Endodermal cell (in vitro differentiated cells): ENCODE data around the gene CCDC9B. TPM values are rescaled to one million over a fixed set of nuclear protein-coding genes. Genes with fewer than 3 reads are reported as not detected.

ENCODE experiments used
- DNase-seq: peaks from one replicate; pipeline ENCODE4 v3.0.0-alpha.2; 2017
- H3K27ac ChIP-seq: 2 replicates; pipeline ENCODE4 v1.5.1; 2013; ENCODE audit warnings: mild to moderate bottlenecking, low read depth, low read length, moderate library complexity
- H3K27me3 ChIP-seq: 2 replicates; pipeline ENCODE4 v1.6.1; 2013; ENCODE audit warnings: mild to moderate bottlenecking, low read length, moderate library complexity; ENCODE audit not compliant: insufficient read depth, control insufficient read depth, poor library complexity, severe bottlenecking
- H3K36me3 ChIP-seq: 2 replicates; pipeline ENCODE4 v1.7.0; 2013; ENCODE audit warnings: mild to moderate bottlenecking, low read length, moderate library complexity; ENCODE audit not compliant: control insufficient read depth, insufficient read depth
- H3K4me1 ChIP-seq: one replicate; pipeline ENCODE4 v1.7.0; 2013; ENCODE audit warnings: low read length; ENCODE audit not compliant: control insufficient read depth, insufficient read depth
- H3K4me3 ChIP-seq: 2 replicates; pipeline ENCODE4 v1.5.1; 2013; ENCODE audit warnings: mild to moderate bottlenecking, low read length, moderate library complexity
- H3K9ac ChIP-seq: 2 replicates; pipeline ENCODE4 v1.6.1; 2013; ENCODE audit warnings: mild to moderate bottlenecking, low read length, moderate library complexity; ENCODE audit not compliant: poor library complexity, severe bottlenecking; ENCODE audit errors: extremely low read depth
- H3K9me3 ChIP-seq: 2 replicates; pipeline ENCODE4 v1.6.1; 2013; ENCODE audit warnings: mild to moderate bottlenecking, low read length, moderate library complexity; ENCODE audit not compliant: control insufficient read depth
- H3K27ac Mint-ChIP-seq: 2 replicates; pipeline ENCODE4 v1.8.0; 2020; ENCODE audit warnings: mixed read lengths
- H3K27me3 Mint-ChIP-seq: 2 replicates; pipeline ENCODE4 v1.8.0; 2021; ENCODE audit warnings: mild to moderate bottlenecking, mixed read lengths; ENCODE audit not compliant: insufficient read depth
- H3K36me3 Mint-ChIP-seq: 2 replicates; pipeline ENCODE4 v1.8.0; 2020; ENCODE audit warnings: low read depth, mixed read lengths
- H3K4me1 Mint-ChIP-seq: 2 replicates; pipeline ENCODE4 v1.8.0; 2020; ENCODE audit warnings: mixed read lengths
- H3K4me3 Mint-ChIP-seq: 2 replicates; pipeline ENCODE4 v1.8.0; 2020; ENCODE audit warnings: mild to moderate bottlenecking, moderate library complexity, mixed read lengths
- H3K9me3 Mint-ChIP-seq: 2 replicates; pipeline ENCODE4 v1.8.0; 2020; ENCODE audit warnings: mild to moderate bottlenecking, mixed read lengths
- CTCF ChIP-seq: fragments of 200-600 bp; sonication (generic); conservative IDR thresholded peaks from 2 replicates; pipeline ENCODE4 v1.5.0; 2021; ENCODE audit warnings: antibody characterized with exemption, mild to moderate bottlenecking
- WGBS, 2 experiments: methylation state at CpG; one replicate each; pipeline versions ENCODE4 v1.1.5 to v1.1.7; 2013; ENCODE audit warnings: missing lambda C conversion rate in 2 of 2, mixed read lengths in 1 of 2; ENCODE audit not compliant: insufficient coverage in 1 of 2, insufficient read length in 1 of 2; 5-methylcytosine and 5-hydroxymethylcytosine counted together
- total RNA-seq, 2 donors: library from RNA; stranded (reverse); fragmentation: NEBNext Ultra II Directional in 1 of 2; extraction: Animal tissue kit (Norgen Biotek cat#: 25700) in 1 of 2; gene quantifications; 2 replicates in 1 of 2; 3 replicates in 1 of 2; pipeline ENCODE4 v1.2.1, GENCODE V29; 2021

Gene CCDC9B
- total RNA-seq, 2 donors from 2014 or later: 0.15 to 0.42 TPM

- Mint-ChIP-seq H3K9me3 (no peaks in the 10 kb centered on the region), H3K27ac (no peak overlapping the region), H3K4me3 (no peak overlapping the region), H3K36me3 (no peaks in the 10 kb centered on the region), H3K4me1 (peaks cover 13% of the 10 kb centered on the region), H3K27me3 (peaks cover 22% of the 10 kb centered on the region)
- Histone ChIP-seq H3K4me1 (no peaks in the 10 kb centered on the region), H3K9ac (no peak overlapping the region), H3K4me3 (no peak overlapping the region), H3K9me3 (no peaks in the 10 kb centered on the region), H3K27me3 (no peaks in the 10 kb centered on the region), H3K27ac (no peak overlapping the region), H3K36me3 (no peaks in the 10 kb centered on the region)
- peak; percentile 81 for DNase-seq
- peak; percentile 66 for TF ChIP-seq CTCF
- WGBS, 2 experiments: 53% methylated on average over 5 of the region's 5 CpGs; no CpG with 5 or more reads in 1 of the 2 experiments
Observed at GRCh38 chr15:40336744-40337122, 4.0 kb downstream of the CCDC9B start.

DNA sequence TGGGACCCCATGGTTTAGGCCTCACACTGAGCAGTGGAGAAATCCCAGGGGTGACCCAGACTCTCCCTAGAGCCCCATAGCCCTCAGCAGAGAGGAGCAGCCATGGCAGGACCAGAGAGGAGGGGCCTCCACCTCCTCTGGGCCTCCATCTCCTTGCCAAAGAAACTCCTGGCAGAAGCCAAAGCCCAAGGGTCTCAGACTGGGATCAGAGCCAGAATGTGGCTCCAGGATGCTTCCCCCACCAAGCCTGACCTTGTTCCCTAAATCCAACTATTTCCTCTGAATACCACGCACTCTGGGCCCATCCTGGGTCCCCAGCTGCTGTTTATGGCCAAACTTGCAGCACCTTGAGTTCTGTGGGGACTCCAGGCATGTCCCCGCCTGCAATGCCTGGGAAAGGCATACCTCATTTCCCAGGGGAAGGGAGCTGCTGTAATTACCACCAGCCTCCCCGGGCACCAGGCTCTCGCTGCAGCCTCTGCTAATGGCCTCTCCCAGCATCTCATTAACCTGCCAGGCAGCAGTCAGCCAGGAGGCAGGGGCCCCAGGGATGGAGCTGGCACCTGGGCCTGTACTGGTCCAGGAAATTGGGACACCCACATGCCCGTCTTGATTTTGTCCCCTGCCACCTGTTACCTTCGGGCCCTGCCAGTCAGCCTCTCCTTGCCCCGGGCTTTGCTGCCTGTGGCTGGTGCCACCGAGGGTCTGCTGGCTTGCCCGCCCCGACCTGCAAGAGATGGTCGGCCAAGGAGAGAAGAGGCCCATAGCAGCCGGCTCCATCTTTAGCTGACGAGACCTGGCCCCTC lies 4.6 kb downstream of the CCDC9B start:
- no peaks in the 10 kb centered on the region for H3K36me3 ChIP-seq
- Mint-ChIP-seq H3K4me1 (peaks cover 13% of the 10 kb centered on the region), H3K9me3 (no peaks in the 10 kb centered on the region), H3K36me3 (no peaks in the 10 kb centered on the region), H3K27me3 (peaks cover 22% of the 10 kb centered on the region), H3K4me3 (no peak overlapping the region), H3K27ac (no peak overlapping the region)
- H3K9ac ChIP-seq: no peak overlapping the region
- H3K4me1 ChIP-seq: no peaks in the 10 kb centered on the region
- WGBS, 2 experiments: 80 to 93% methylated on average over 4 to 11 of the region's 13 CpGs
- DNase-seq: no peak
- no peaks in the 10 kb centered on the region for H3K9me3 ChIP-seq
- no peak overlapping the region for H3K27ac ChIP-seq
- no peaks in the 10 kb centered on the region for H3K27me3 ChIP-seq
- no peak for TF ChIP-seq CTCF
- H3K4me3 ChIP-seq: no peak overlapping the region

DNA sequence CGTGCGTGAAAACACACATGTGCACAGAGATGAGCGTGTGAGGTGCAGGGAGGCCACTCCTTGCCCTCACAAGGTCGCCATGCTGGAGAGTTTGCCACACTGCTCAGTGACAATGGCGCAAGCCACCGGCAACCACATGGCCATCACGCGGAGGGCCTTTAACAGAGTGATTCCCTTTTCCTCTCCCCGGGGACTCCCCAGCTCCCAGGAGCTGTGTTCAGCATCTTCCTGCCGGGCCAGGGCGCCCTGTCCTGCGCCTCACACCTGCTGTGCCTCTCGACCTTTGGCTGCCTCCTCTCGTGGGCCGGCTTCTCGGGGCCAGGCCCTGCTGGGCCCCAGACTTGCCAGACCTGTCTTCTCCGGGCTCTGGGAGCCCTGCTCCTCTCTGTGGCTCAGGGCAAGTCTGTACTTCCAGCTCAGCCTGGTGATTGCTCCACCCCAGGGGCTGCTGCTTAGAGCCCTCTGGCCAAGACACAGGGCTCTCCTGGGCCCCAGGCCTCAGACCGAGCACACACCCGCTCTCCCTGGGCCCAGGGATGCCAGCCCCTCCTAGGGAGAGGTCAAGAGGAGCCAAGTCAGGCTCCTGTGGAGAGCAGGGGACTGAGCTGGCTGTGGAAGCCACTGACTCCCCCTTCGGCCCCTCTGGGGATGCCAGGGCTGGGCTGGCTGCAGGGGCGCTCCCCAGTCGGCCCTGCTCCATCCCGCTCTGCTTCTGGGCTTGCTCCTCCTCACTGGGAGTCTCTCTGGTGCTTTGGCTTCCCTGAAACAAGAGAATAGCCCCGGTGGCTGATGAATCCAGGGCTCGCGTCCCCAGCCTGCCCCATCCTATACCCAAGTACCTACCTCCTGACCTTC lies 5.6 kb downstream of the CCDC9B start:
- Mint-ChIP-seq H3K27me3 (peaks cover 22% of the 10 kb centered on the region), H3K4me1 (peaks cover 13% of the 10 kb centered on the region), H3K9me3 (no peaks in the 10 kb centered on the region), H3K36me3 (no peaks in the 10 kb centered on the region), H3K27ac (no peak overlapping the region), H3K4me3 (no peak overlapping the region)
- Histone ChIP-seq H3K36me3 (no peaks in the 10 kb centered on the region), H3K27me3 (no peaks in the 10 kb centered on the region), H3K9me3 (no peaks in the 10 kb centered on the region), H3K9ac (no peak overlapping the region), H3K27ac (no peak overlapping the region), H3K4me1 (no peaks in the 10 kb centered on the region), H3K4me3 (no peak overlapping the region)
- TF ChIP-seq CTCF: no peak
- WGBS, 2 experiments: 87 to 89% methylated on average over 21 to 26 of the region's 26 CpGs
- no peak for DNase-seq
